ENCODE measurements around the gene PATZ1. TPM values are rescaled to one million over a fixed set of nuclear protein-coding genes. Genes with fewer than 3 reads are reported as not detected.

The PATZ1 gene
- total and polyA plus RNA-seq, 9 donors: 26.3 to 44.5 (median 37.0) TPM

DNA sequence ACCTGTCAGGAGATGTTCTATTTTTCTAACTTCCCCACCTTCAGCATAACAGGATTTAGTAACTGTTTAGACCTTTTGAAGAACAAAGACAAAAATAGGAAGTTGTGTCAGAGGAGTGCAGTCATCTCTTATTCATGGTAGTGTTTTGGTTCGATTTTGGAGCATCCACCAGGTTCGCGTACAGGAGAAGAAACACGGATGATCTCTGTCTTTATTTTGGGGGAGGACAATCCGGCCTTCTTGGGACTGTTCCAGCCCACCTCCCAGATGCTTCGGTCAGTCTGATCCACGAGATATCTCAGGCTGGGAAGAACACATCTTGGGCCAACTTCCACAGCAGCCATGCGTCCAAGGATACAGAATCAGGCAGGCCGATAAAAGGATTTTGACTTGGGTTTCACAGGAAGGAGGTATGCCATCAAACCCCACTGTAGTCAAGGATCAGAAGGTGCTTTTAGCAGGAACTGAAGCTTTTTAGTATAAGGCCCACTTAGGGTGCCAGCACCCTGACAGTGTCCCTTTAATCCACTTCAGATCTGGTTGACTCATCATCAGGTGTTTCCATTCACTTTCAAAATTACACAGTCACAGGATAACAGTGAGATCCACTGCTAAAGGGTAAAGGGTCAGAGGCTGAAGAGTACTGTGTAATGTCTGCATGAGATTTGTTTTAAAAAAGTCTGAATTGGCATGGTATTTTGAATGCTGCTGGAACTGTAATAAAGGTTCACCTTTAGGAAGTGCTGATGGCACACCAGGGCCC is 16.5 kb downstream of the PATZ1 start:
- WGBS, 3 donors: 41 to 58% (median 48%) methylated on average over 9 of the region's 9 CpGs
- TF ChIP-seq EP300 (IDR thresholded peaks at IDR 0.05) (no peak), POLR2A (IDR thresholded peaks at IDR 0.05) (no peak)
- TF ChIP-seq, protein P1, sequence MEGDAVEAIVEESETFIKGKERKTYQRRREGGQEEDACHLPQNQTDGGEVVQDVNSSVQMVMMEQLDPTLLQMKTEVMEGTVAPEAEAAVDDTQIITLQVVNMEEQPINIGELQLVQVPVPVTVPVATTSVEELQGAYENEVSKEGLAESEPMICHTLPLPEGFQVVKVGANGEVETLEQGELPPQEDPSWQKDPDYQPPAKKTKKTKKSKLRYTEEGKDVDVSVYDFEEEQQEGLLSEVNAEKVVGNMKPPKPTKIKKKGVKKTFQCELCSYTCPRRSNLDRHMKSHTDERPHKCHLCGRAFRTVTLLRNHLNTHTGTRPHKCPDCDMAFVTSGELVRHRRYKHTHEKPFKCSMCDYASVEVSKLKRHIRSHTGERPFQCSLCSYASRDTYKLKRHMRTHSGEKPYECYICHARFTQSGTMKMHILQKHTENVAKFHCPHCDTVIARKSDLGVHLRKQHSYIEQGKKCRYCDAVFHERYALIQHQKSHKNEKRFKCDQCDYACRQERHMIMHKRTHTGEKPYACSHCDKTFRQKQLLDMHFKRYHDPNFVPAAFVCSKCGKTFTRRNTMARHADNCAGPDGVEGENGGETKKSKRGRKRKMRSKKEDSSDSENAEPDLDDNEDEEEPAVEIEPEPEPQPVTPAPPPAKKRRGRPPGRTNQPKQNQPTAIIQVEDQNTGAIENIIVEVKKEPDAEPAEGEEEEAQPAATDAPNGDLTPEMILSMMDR (IDR thresholded peaks at IDR 0.05): no peak
- no peaks in the 10 kb centered on the region for H3K9me3 ChIP-seq
- peaks cover 7% of the 10 kb centered on the region for H3K4me1 ChIP-seq (ENCODE audit: insufficient read depth)
- intact Hi-C loops (cut with DNase I): no loop called here
- no peak for DNase-seq
- no peak overlapping the region for H3K27ac ChIP-seq
- no peak overlapping the region for H3K4me3 ChIP-seq
- H3K36me3 ChIP-seq: no peaks in the 10 kb centered on the region
- no peaks in the 10 kb centered on the region for H3K27me3 ChIP-seq

DNA sequence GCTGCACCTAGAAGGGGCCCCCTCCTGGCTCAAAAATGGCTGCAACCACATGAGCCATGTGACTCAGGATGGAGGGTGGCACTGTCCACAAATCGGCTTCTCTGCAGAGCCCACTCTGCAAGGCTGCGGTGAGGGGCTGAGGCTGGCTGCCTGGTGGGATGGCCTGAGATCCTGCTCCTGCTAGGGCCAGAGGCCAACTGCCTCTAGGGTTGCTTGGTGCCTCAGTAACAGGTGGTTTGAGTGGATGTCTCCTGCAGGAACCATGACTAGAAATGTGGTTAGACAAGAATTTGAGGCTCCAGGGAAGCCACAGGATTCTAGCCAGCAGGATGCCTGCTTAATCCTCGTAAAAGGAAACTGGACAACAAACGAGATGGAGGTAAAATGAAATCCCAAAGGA is 17.1 kb downstream of the PATZ1 start:
- H3K27ac ChIP-seq: no peak overlapping the region
- TF ChIP-seq, protein P1 (IDR thresholded peaks at IDR 0.05): no peak
- TF ChIP-seq EP300 (IDR thresholded peaks at IDR 0.05) (no peak), POLR2A (IDR thresholded peaks at IDR 0.05) (no peak)

DNA sequence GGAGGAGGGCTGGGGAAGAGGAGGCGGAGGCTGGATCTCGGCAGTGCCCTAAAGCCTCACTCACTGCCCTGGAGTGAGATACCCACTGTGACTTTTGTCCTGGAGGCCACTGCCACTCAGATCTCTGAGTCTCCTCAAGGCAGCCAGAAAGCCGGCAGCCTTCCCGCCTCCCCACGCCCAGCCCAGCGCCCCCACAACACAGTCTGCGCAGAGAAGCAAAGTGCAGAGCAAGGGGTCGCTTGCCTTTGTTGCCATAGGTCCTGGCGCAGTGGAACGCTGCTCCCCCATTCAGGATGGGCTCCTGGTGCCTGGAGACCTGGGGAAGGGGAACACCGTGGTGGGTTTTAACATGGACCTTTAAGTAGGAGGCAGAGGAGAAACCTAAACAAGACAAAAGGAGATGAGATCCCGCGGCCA is 17.6 kb downstream of the PATZ1 start:
- intact Hi-C loops (cut with DNase I): no loop called here
- no peaks in the 10 kb centered on the region for H3K27me3 ChIP-seq
- H3K4me3 ChIP-seq: no peak overlapping the region
- no peaks in the 10 kb centered on the region for H3K9me3 ChIP-seq
- no peaks in the 10 kb centered on the region for H3K36me3 ChIP-seq
- no peaks in the 10 kb centered on the region for H3K4me1 ChIP-seq (ENCODE audit: insufficient read depth)
- DNase-seq: no peak
- no peak overlapping the region for H3K27ac ChIP-seq
- TF ChIP-seq, protein P1 (IDR thresholded peaks at IDR 0.05): no peak
- TF ChIP-seq POLR2A (IDR thresholded peaks at IDR 0.05): no peak
- no peak for TF ChIP-seq EP300 (IDR thresholded peaks at IDR 0.05)
- 88 to 94% (median 89%) methylated on average over 12 to 13 of the region's 13 CpGs for WGBS, 3 donors

More for the DNA sequence above, 17.1 kb downstream of the PATZ1 start:
- no peak for DNase-seq
- WGBS, 3 donors: 76 to 80% (median 80%) methylated on average over 4 of the region's 4 CpGs
- intact Hi-C loops (cut with DNase I): no loop called here
- Histone ChIP-seq H3K9me3 (no peaks in the 10 kb centered on the region), H3K27me3 (no peaks in the 10 kb centered on the region), H3K4me3 (no peak overlapping the region), H3K36me3 (no peaks in the 10 kb centered on the region), H3K4me1 (ENCODE audit: insufficient read depth) (peaks cover 3% of the 10 kb centered on the region)

DNA sequence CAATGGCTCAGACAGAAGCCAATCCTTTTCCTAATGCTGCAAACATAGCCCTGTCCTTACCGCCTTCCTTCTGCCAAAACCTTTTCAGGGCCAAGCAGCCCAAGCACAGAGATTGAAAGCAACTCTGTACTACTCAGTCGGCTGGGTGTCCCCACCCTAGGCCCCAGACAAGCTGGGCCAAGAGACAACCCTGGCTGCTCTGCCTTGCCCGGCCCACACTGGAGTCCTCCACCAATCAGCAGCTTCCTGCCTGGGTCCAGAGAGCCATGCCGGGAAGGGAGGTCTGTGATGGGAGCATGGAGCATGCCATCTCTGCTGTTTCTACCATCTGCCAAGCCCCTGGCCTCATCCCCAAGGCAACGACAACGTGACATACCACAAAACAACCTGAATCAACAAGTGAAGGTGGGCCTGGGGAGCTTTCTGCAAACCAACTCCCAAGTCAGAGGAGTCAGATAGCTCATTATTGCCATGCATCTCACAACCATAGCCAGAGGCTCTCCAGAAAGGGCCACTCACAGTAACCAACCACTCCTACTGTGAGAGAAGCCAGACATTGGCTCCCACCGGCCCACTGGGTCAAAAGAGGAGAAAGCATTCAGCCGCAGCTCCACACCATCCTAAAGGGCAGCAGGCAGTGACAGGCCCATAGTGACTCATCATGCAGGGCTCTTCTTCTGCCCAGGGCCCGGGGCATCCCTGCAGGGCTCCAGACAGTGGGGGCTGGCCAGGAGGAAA is 18.2 kb downstream of the PATZ1 start:
- H3K36me3 ChIP-seq: no peaks in the 10 kb centered on the region
- intact Hi-C loops (cut with DNase I): no loop called here
- no peaks in the 10 kb centered on the region for H3K9me3 ChIP-seq
- no peaks in the 10 kb centered on the region for H3K4me1 ChIP-seq (ENCODE audit: insufficient read depth)
- TF ChIP-seq POLR2A (IDR thresholded peaks at IDR 0.05): no peak
- no peak for TF ChIP-seq EP300 (IDR thresholded peaks at IDR 0.05)
- TF ChIP-seq, protein P1 (IDR thresholded peaks at IDR 0.05): no peak
- H3K27me3 ChIP-seq: no peaks in the 10 kb centered on the region
- DNase-seq: no peak
- WGBS, 3 donors: 80 to 90% (median 85%) methylated on average over 9 of the region's 9 CpGs
- no peak overlapping the region for H3K4me3 ChIP-seq
- no peak overlapping the region for H3K27ac ChIP-seq

Measured in ovary (tissue), 9 donors.